ENCODE measurements around the gene RBX1.

GRCh38 chr22:41001722-41002122 is 50.5 kb downstream of the RBX1 start:
- TF ChIP-seq GATA3 (IDR thresholded peaks at IDR 0.05; ENCODE audit: low read depth, low read length) (no peak), GATA2 (IDR thresholded peaks at IDR 0.05; ENCODE audit: low read depth, low read length) (no peak)

Measured in SH-SY5Y (cell line).